ENCODE data around the gene ANO4.

- TF ChIP-seq CTCF (IDR thresholded peaks at IDR 0.05; ENCODE audit: low read depth, low read length) (no peak), POLR2A (IDR thresholded peaks at IDR 0.05; ENCODE audit: extremely low read depth, insufficient read length) (no peak)
Observed at GRCh38 chr12:100899301-100899700, 104.7 kb downstream of the ANO4 start.

All from NB4 (cell line).